ENCODE data around the gene EPHB2.

DNA sequence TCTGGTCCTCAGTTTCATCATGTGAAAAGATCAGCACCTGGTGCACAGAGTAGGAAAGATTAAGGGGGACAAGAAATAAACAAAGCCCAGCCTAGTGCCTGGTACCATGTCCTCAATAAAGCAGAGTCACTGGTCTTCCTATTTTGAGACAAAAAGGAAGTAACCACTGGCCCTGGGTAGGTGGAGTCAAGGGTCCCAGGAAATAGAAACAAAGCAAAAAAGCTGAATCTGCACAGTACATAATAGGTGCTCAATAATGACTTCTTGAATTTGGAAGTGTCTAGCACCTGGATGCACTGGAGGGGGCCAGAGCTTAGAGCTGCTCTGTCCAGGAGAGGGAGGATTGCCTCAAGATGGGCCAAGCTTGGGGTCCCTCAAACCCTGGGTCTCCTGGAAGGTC is 1.9 kb upstream of the EPHB2 start:
- no peak for TF ChIP-seq POLR2A (IDR thresholded peaks at IDR 0.05; ENCODE audit: extremely low read depth, insufficient read length)
- TF ChIP-seq MAX (IDR thresholded peaks at IDR 0.05; ENCODE audit: low read depth, low read length), result no peak
